Subcutaneous adipose tissue (tissue), 4 donors: ENCODE measurements around the gene SPAG16. TPM values are rescaled to one million over a fixed set of nuclear protein-coding genes. Genes with fewer than 3 reads are reported as not detected.

Experiments
- total RNA-seq, 4 donors: library from RNA; depleted of rRNA; stranded (reverse); fragments of >200 nt; gene quantifications; one replicate each; pipeline ENCODE4 v1.1.0, GENCODE V29; 2016
- TF ChIP-seq, protein P1 (sequence below): fragments of 450-650 bp; IDR thresholded peaks from one replicate; pipeline ENCODE4 v1.5.1; 2016; ENCODE audit warnings: low read depth, mild to moderate bottlenecking, control low read depth, antibody characterized with exemption, moderate library complexity

SPAG16 gene
- total RNA-seq, 4 donors from 2014 or later: 11.2 to 27.2 (median 18.2) TPM

DNA sequence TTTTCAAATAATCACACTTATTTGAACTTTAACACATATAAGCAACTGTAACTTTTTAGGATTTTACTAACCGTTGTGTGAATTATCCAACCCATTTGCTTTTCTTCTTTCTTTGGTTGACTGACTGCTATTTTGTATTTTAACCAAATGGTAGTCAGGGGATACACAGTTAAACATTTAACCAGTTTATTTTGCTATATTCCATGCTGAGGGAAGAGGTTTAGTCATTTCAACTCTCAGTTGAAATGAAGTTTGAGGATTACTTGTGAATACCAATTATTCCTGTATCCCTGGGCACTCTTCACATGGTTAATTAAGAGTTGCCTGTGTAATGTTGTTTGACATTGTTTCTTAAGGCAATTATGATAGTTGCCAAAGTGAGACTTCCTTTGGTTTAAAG lies 1.9 kb downstream of the SPAG16 start:
- TF ChIP-seq, protein P1, sequence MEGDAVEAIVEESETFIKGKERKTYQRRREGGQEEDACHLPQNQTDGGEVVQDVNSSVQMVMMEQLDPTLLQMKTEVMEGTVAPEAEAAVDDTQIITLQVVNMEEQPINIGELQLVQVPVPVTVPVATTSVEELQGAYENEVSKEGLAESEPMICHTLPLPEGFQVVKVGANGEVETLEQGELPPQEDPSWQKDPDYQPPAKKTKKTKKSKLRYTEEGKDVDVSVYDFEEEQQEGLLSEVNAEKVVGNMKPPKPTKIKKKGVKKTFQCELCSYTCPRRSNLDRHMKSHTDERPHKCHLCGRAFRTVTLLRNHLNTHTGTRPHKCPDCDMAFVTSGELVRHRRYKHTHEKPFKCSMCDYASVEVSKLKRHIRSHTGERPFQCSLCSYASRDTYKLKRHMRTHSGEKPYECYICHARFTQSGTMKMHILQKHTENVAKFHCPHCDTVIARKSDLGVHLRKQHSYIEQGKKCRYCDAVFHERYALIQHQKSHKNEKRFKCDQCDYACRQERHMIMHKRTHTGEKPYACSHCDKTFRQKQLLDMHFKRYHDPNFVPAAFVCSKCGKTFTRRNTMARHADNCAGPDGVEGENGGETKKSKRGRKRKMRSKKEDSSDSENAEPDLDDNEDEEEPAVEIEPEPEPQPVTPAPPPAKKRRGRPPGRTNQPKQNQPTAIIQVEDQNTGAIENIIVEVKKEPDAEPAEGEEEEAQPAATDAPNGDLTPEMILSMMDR: no peak

- TF ChIP-seq, protein P1: no peak
These were observed 4.8 kb downstream of the SPAG16 start for GRCh38 chr2:213288913-213289700.

- TF ChIP-seq, protein P1: no peak
These were observed 6.2 kb downstream of the SPAG16 start for GRCh38 chr2:213290501-213290900.

DNA sequence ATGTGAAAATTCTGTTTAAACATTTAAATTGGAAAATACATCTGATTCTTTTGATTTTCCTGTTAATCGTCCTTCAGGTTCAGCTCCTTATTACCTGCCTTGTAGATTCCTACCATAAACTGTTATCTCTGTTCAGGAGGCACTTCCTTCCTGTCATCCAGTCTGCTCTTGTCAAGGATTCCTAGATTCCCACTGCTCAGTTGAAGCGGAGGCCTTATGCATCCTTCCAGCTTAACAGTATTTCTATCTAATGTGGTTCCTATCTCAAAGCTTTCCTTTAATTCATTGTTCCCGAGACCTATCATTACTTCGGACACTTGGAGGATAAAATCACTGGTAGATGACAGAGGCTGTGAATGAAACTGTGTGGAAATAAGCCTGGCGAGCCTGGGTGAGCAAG lies 12.0 kb downstream of the SPAG16 start:
- TF ChIP-seq, protein P1: no peak

DNA sequence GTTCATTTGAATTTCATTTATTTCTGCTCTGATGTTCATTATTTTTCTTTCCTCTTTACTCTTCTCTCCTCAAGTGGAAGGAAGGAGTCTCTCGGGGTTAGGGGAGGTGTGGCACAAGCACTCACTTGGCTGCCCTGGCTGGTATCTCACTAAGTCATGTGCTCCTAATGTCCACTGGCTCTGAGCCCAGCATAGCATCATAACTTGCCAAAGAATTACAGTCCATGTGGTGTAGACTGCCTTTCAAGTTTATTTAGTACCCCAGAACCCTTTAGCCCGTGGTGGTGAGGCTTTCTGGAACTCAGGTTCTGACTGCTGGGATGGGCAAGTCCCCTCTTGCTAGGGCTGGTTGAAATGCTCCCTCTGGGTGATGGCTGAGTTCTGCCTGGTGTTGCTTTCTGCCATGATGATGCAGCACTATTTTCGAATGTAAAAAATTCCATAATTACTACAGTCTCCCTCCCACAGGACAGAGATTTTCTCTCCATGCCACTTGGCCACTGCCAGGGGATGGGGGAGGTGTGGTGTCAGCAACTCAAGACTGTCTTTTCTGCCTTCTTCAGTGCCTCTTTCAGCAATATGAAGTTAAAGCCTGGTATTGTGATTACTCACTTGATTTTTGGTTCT lies 22.2 kb downstream of the SPAG16 start:
- TF ChIP-seq, protein P1: no peak

DNA sequence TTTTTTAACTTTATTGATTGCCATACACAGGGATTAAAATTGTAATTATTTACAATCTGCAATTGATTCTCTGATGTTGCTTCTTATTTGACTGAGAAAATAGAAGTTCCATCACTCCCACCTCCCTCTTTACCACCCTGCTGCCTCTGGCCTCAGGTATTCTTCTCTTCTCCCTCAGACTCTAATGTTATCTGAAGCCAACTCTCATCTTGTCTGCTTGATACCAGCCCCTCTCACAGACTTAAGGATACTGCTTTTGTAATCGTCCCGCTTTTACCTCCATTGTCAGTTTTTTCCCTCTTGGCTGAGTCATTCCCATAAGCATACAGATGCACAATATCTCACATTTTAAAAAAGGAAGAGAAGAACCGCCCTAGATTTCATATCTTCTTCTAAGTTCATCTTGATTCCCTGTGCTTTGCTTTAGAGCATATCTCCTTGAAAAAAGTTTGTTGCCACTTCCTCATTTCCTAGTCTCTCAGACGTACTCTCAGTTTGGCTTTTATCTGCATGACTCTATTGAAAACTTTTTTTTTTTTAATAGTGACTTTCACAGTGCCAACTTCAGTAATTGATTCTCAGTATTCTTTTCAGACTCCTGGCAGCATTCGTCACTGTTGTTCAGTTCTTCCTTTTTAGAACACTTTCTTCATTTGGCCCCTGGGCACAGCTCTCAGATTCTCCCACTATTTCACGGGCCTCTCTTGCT lies 31.1 kb downstream of the SPAG16 start:
- TF ChIP-seq, protein P1: no peak

- TF ChIP-seq, protein P1: no peak
These were observed 31.9 kb downstream of the SPAG16 start for GRCh38 chr2:213316001-213316735.
